Fibroblast of skin of back (primary cell): ENCODE results near the gene AUTS2.

Source experiments
- DNase-seq: peaks from one replicate; pipeline ENCODE4 v3.0.0-alpha.2; 2013

Gene AUTS2

GRCh38 chr7:70439651-70440050 is 841.4 kb downstream of the AUTS2 start:
- no peak for DNase-seq

- no peak for DNase-seq
Observed at GRCh38 chr7:70446448-70447143, 848.3 kb downstream of the AUTS2 start.

GRCh38 chr7:70448312-70448906 is 850.1 kb downstream of the AUTS2 start:
- no peak for DNase-seq

GRCh38 chr7:70450731-70451130 is 852.5 kb downstream of the AUTS2 start:
- DNase-seq = no peak

- DNase-seq = no peak
Observed at GRCh38 chr7:70455925-70456324, 857.6 kb downstream of the AUTS2 start.

GRCh38 chr7:70456719-70457118 is 858.4 kb downstream of the AUTS2 start:
- no peak for DNase-seq

- no peak for DNase-seq
Observed at GRCh38 chr7:70457482-70457881, 859.2 kb downstream of the AUTS2 start.

- no peak for DNase-seq
Observed at GRCh38 chr7:70457883-70458680, 859.8 kb downstream of the AUTS2 start.

- no peak for DNase-seq
Observed at GRCh38 chr7:70458745-70459144, 860.5 kb downstream of the AUTS2 start.

- no peak for DNase-seq
Observed at GRCh38 chr7:70459546-70459945, 861.3 kb downstream of the AUTS2 start.

GRCh38 chr7:70460071-70460470 is 861.8 kb downstream of the AUTS2 start:
- DNase-seq = no peak

GRCh38 chr7:70460562-70460961 is 862.3 kb downstream of the AUTS2 start:
- DNase-seq = no peak

GRCh38 chr7:70463352-70463938 is 865.2 kb downstream of the AUTS2 start:
- DNase-seq = no peak

- DNase-seq = no peak
Observed at GRCh38 chr7:70466725-70467364, 868.6 kb downstream of the AUTS2 start.

GRCh38 chr7:70470746-70471145 is 872.5 kb downstream of the AUTS2 start:
- DNase-seq = no peak

GRCh38 chr7:70472601-70473237 is 874.4 kb downstream of the AUTS2 start:
- no peak for DNase-seq

- no peak for DNase-seq
Observed at GRCh38 chr7:70474639-70475234, 876.5 kb downstream of the AUTS2 start.

- peak; percentile 26 for DNase-seq
Observed at GRCh38 chr7:70477036-70478010, 879.0 kb downstream of the AUTS2 start.

GRCh38 chr7:70479153-70480021 is 881.1 kb downstream of the AUTS2 start:
- DNase-seq = no peak
